OCI-LY1 (cell line): ENCODE data around the gene COL16A1.
A peak's percentile ranks its signal among the peaks of the same experiment; 100 is the strongest.

Source experiments
- H2AFZ ChIP-seq: fragments of 200-600 bp; sonication (generic), shearing (Covaris generic); 2 replicates; pipeline ENCODE4 v1.6.0; 2014; ENCODE audit warnings: antibody characterized with exemption, mild to moderate bottlenecking, low read length
- H3F3A ChIP-seq: fragments of 200-600 bp; sonication (generic), shearing (Covaris generic); 2 replicates; pipeline ENCODE4 v1.6.0; 2014; ENCODE audit warnings: mild to moderate bottlenecking, antibody characterized with exemption, low read length, moderate library complexity; ENCODE audit not compliant: insufficient read depth
- H3K27ac ChIP-seq: fragments of 200-600 bp; sonication (generic); 2 replicates; pipeline ENCODE4 v1.5.1; 2014; ENCODE audit warnings: low read length, mixed run types, mild to moderate bottlenecking, low read depth; ENCODE audit not compliant: poor library complexity, severe bottlenecking
- H3K27me3 ChIP-seq: fragments of 200-600 bp; sonication (generic); 2 replicates; pipeline ENCODE4 v1.6.0; 2014; ENCODE audit warnings: antibody characterized with exemption, mild to moderate bottlenecking, low read length, moderate library complexity; ENCODE audit not compliant: insufficient read depth
- H3K36me3 ChIP-seq: fragments of 200-600 bp; sonication (generic); 2 replicates; pipeline ENCODE4 v1.6.1; 2014; ENCODE audit warnings: mild to moderate bottlenecking, antibody characterized with exemption, low read length, moderate library complexity, mixed read lengths; ENCODE audit not compliant: insufficient read depth
- H3K4me1 ChIP-seq: fragments of 200-600 bp; sonication (generic); 2 replicates; pipeline ENCODE4 v1.5.1; 2014; ENCODE audit warnings: mild to moderate bottlenecking, low read length, moderate library complexity; ENCODE audit not compliant: insufficient read depth, severe bottlenecking
- H3K4me2 ChIP-seq: fragments of 200-600 bp; sonication (generic), shearing (Covaris generic); 2 replicates; pipeline ENCODE4 v1.6.1; 2014; ENCODE audit warnings: low read length
- H3K4me3 ChIP-seq: fragments of 200-600 bp; sonication (generic); 2 replicates; pipeline ENCODE4 v1.5.1; 2014; ENCODE audit warnings: low read length, low read depth, mild to moderate bottlenecking, mixed read lengths; ENCODE audit not compliant: poor library complexity, severe bottlenecking
- H3K79me2 ChIP-seq: fragments of 200-600 bp; shearing (Covaris generic); 2 replicates; pipeline ENCODE4 v1.6.1; 2016; ENCODE audit warnings: mixed run types, low read length, mixed read lengths; ENCODE audit not compliant: insufficient read depth
- H3K9ac ChIP-seq: fragments of 200-600 bp; sonication (generic), shearing (Covaris generic); 2 replicates; pipeline ENCODE4 v1.6.1; 2014; ENCODE audit warnings: mild to moderate bottlenecking, low read length, mixed read lengths
- H3K9me2 ChIP-seq: fragments of 200-600 bp; sonication (generic), shearing (Covaris generic); 2 replicates; pipeline ENCODE4 v1.6.1; 2014; ENCODE audit warnings: low read depth, mild to moderate bottlenecking, low read length, mixed read lengths
- H3K9me3 ChIP-seq: fragments of 200-600 bp; shearing (Covaris generic); 2 replicates; pipeline ENCODE4 v1.6.1; 2014; ENCODE audit warnings: low read length, mixed read lengths
- H4K20me1 ChIP-seq: fragments of 200-600 bp; sonication (generic), shearing (Covaris generic); 2 replicates; pipeline ENCODE4 v1.6.0; 2016; ENCODE audit warnings: mild to moderate bottlenecking, low read length; ENCODE audit not compliant: insufficient read depth
- EZH2 ChIP-seq: fragments of 200-600 bp; sonication (generic), shearing (Covaris generic); IDR thresholded peaks from 2 replicates; pipeline ENCODE4 v1.8.0; 2017; ENCODE audit warnings: borderline replicate concordance, mixed run types, mild to moderate bottlenecking, antibody characterized with exemption, low read length, moderate library complexity, mixed read lengths
- TF ChIP-seq, protein P1 (sequence below): fragments of 200-600 bp; sonication (generic), shearing (Covaris generic); IDR thresholded peaks from 2 replicates; pipeline ENCODE4 v1.5.1; 2017; ENCODE audit warnings: mild to moderate bottlenecking, antibody characterized with exemption, low read length, moderate library complexity, mixed read lengths

The COL16A1 gene

DNA sequence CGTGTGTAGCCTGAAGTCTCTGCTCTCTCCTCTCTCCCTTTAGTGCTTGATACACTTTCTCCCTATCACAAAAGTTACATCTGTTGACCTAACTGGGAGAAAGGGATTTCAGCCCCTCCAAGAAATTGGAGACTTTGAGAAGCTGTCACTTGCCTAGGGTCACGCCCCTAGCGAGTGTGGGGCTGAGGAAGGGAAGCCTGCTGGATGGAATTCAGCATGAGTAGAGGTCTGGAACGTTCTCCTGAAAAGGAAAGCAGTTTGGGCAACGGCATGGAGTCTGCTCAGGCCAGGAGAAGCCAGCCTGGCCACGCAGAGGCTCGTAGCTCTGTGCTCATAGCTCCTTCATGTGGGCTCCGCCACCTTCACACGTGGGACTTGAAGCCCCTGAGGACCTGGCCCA is 22.4 kb downstream of the COL16A1 start:
- Histone ChIP-seq H3K4me3 (no peak overlapping the region), H3K9ac (no peak overlapping the region), H3F3A (no peaks in the 10 kb centered on the region), H3K4me1 (no peaks in the 10 kb centered on the region), H3K27ac (no peak overlapping the region), H3K9me3 (no peaks in the 10 kb centered on the region), H3K36me3 (no peaks in the 10 kb centered on the region), H4K20me1 (no peaks in the 10 kb centered on the region), H3K9me2 (no peaks in the 10 kb centered on the region), H3K79me2 (no peaks in the 10 kb centered on the region), H2AFZ (no peak overlapping the region), H3K27me3 (peaks cover 7% of the 10 kb centered on the region; the same call in 1 of the 2 replicates), H3K4me2 (no peak overlapping the region)
- TF ChIP-seq, protein P1, sequence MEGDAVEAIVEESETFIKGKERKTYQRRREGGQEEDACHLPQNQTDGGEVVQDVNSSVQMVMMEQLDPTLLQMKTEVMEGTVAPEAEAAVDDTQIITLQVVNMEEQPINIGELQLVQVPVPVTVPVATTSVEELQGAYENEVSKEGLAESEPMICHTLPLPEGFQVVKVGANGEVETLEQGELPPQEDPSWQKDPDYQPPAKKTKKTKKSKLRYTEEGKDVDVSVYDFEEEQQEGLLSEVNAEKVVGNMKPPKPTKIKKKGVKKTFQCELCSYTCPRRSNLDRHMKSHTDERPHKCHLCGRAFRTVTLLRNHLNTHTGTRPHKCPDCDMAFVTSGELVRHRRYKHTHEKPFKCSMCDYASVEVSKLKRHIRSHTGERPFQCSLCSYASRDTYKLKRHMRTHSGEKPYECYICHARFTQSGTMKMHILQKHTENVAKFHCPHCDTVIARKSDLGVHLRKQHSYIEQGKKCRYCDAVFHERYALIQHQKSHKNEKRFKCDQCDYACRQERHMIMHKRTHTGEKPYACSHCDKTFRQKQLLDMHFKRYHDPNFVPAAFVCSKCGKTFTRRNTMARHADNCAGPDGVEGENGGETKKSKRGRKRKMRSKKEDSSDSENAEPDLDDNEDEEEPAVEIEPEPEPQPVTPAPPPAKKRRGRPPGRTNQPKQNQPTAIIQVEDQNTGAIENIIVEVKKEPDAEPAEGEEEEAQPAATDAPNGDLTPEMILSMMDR, result no peak
- no peak for TF ChIP-seq EZH2

DNA sequence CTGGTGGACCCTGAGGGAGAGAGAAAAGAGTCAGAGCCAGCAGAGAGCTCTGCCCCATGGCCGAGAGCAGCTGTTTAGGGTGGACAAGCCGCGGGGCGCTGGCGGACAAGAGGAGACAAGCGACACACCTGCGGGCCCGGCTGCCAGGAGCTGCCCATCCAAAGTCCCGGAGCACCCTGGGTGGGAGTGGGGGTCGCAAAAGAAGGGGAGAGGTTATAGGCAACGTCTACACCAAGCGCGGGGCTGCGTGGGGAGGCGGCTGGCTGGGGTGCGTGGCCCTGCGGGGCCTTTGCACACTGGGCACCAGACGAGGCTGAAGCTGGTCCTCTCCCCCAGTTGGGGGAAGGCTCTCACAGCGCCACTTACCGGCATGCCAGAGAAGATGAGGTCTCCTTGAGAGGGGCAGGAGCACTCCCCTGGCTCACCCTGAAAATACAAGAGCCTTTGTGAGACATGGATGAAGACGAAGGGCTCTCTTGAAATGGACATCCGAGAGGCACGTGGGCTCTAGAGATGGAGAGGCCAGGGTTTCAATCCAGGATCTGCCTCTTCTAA is 24.1 kb downstream of the COL16A1 start:
- H3K36me3 ChIP-seq, result no peaks in the 10 kb centered on the region
- H3K27ac ChIP-seq, result no peak overlapping the region
- H3K4me2 ChIP-seq, result no peak overlapping the region

DNA sequence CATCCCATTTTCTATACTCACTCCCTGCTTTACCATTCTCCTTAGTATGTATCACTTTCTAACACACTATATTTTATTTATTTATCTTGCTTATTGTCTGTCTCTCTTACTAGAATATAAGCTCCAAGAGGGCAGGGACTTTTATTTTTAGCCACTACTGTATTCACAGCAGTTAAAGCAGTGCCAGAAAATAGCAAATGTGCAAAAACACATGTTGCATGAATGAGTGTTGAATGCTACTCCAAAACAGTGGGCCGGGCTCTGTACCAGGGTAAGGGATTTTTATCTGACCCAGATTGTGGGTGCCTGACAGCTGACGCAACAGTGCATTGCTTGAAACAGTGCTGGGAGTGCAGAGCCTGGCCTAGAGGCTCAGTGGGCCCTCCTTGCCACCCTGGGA is 24.7 kb downstream of the COL16A1 start:
- Histone ChIP-seq H3K27ac (no peak overlapping the region), H3F3A (no peaks in the 10 kb centered on the region), H3K4me2 (no peak overlapping the region), H3K27me3 (0 out of 2 replicates have a peak, but pooled peaks cover 3% of the 10 kb centered on the region), H3K9me3 (no peaks in the 10 kb centered on the region), H3K9me2 (no peaks in the 10 kb centered on the region), H4K20me1 (no peaks in the 10 kb centered on the region), H3K36me3 (no peaks in the 10 kb centered on the region), H3K79me2 (no peaks in the 10 kb centered on the region), H3K4me3 (no peak overlapping the region), H3K9ac (no peak overlapping the region), H3K4me1 (no peaks in the 10 kb centered on the region), H2AFZ (no peak overlapping the region)
- no peak for TF ChIP-seq EZH2
- TF ChIP-seq, protein P1, result no peak

More for the DNA sequence above, 24.1 kb downstream of the COL16A1 start:
- Histone ChIP-seq H3K9ac (no peak overlapping the region), H3K9me2 (no peaks in the 10 kb centered on the region), H3K27me3 (peaks cover 3% of the 10 kb centered on the region; the same call in 1 of the 2 replicates), H3K79me2 (no peaks in the 10 kb centered on the region), H2AFZ (no peak overlapping the region), H3K4me3 (no peak overlapping the region), H3K9me3 (no peaks in the 10 kb centered on the region), H3F3A (no peaks in the 10 kb centered on the region), H4K20me1 (no peaks in the 10 kb centered on the region), H3K4me1 (no peaks in the 10 kb centered on the region)
- TF ChIP-seq, protein P1, result peak; percentile 26; the same call in 1 of the 2 replicates
- TF ChIP-seq EZH2, result no peak
